ENCODE measurements around the gene RTP2. TPM values are rescaled to one million over a fixed set of nuclear protein-coding genes. Genes with fewer than 3 reads are reported as not detected.

The RTP2 gene
- total RNA-seq, 1 experiment from 2014 or later, result not detected

Other genes starting within 250 kb of the RTP2 start
- gene SST, start 32.2 kb downstream of the RTP2 start, total RNA-seq (2021; ENCODE audit: unreplicated experiment), result not detected
- 17.5 TPM for gene BCL6, start 42.9 kb upstream of the RTP2 start, total RNA-seq (2021; ENCODE audit: unreplicated experiment)